OCI-LY7 (cell line): ENCODE measurements around the gene IL9.

ENCODE experiments used
- EZH2phosphoT487 ChIP-seq: fragments of 200-600 bp; sonication (generic); IDR thresholded peaks from 2 replicates; pipeline ENCODE4 v1.6.1; 2018; ENCODE audit warnings: low read depth, borderline replicate concordance, mild to moderate bottlenecking, mixed run types, antibody characterized with exemption, low read length, moderate library complexity, mixed read lengths
- TF ChIP-seq, protein P1 (sequence below): fragments of 200-600 bp; sonication (generic); conservative IDR thresholded peaks from 2 replicates; pipeline ENCODE4 v1.5.1; 2014; ENCODE audit warnings: mild to moderate bottlenecking, antibody characterized with exemption, low read length, moderate library complexity, mixed read lengths

GRCh38 chr5:135944967-135945560 lies 49.4 kb upstream of the IL9 start:
- TF ChIP-seq, protein P1, sequence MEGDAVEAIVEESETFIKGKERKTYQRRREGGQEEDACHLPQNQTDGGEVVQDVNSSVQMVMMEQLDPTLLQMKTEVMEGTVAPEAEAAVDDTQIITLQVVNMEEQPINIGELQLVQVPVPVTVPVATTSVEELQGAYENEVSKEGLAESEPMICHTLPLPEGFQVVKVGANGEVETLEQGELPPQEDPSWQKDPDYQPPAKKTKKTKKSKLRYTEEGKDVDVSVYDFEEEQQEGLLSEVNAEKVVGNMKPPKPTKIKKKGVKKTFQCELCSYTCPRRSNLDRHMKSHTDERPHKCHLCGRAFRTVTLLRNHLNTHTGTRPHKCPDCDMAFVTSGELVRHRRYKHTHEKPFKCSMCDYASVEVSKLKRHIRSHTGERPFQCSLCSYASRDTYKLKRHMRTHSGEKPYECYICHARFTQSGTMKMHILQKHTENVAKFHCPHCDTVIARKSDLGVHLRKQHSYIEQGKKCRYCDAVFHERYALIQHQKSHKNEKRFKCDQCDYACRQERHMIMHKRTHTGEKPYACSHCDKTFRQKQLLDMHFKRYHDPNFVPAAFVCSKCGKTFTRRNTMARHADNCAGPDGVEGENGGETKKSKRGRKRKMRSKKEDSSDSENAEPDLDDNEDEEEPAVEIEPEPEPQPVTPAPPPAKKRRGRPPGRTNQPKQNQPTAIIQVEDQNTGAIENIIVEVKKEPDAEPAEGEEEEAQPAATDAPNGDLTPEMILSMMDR, result peak; percentile 95
- no peak for TF ChIP-seq EZH2phosphoT487
